Measurements from ENCODE around the gene RAP1GDS1.
"Not testable (repeated sequence)": the region's sequence is repeated elsewhere in the genome, so short reads cannot be mapped to it uniquely, and the experiment has no call there.

RAP1GDS1 gene

GRCh38 chr4:98479590-98479989 lies 218.4 kb downstream of the RAP1GDS1 start:
- in situ Hi-C loops (cut with MboI; ENCODE audit: low sequenced_read_pairs): not testable (repeated sequence)

GRCh38 chr4:98480535-98480934 lies 219.4 kb downstream of the RAP1GDS1 start:
- in situ Hi-C loops (cut with MboI; ENCODE audit: low sequenced_read_pairs): no loop called here

GRCh38 chr4:98481167-98481566 lies 220.0 kb downstream of the RAP1GDS1 start:
- in situ Hi-C loops (cut with MboI; ENCODE audit: low sequenced_read_pairs): no loop called here

GRCh38 chr4:98482503-98482846 lies 221.3 kb downstream of the RAP1GDS1 start:
- in situ Hi-C loops (cut with MboI; ENCODE audit: low sequenced_read_pairs): no loop called here

GRCh38 chr4:98482847-98483806 lies 221.9 kb downstream of the RAP1GDS1 start:
- in situ Hi-C loops (cut with MboI; ENCODE audit: low sequenced_read_pairs): no loop called here

GRCh38 chr4:98484031-98484430 lies 222.8 kb downstream of the RAP1GDS1 start:
- in situ Hi-C loops (cut with MboI; ENCODE audit: low sequenced_read_pairs): no loop called here

GRCh38 chr4:98485816-98486345 lies 224.7 kb downstream of the RAP1GDS1 start:
- in situ Hi-C loops (cut with MboI; ENCODE audit: low sequenced_read_pairs): no loop called here

GRCh38 chr4:98490251-98490650 lies 229.1 kb downstream of the RAP1GDS1 start:
- in situ Hi-C loops (cut with MboI; ENCODE audit: low sequenced_read_pairs): no loop called here

- in situ Hi-C loops (cut with MboI; ENCODE audit: low sequenced_read_pairs): no loop called here
Measured at GRCh38 chr4:98491899-98492559, 230.8 kb downstream of the RAP1GDS1 start.

GRCh38 chr4:98493296-98493695 lies 232.1 kb downstream of the RAP1GDS1 start:
- in situ Hi-C loops (cut with MboI; ENCODE audit: low sequenced_read_pairs): no loop called here
